ENCODE results near the gene SLIT3. TPM values are rescaled to one million over a fixed set of nuclear protein-coding genes. Genes with fewer than 3 reads are reported as not detected.

The SLIT3 gene
- total RNA-seq, 2 experiments from 2014 or later = not detected

DNA sequence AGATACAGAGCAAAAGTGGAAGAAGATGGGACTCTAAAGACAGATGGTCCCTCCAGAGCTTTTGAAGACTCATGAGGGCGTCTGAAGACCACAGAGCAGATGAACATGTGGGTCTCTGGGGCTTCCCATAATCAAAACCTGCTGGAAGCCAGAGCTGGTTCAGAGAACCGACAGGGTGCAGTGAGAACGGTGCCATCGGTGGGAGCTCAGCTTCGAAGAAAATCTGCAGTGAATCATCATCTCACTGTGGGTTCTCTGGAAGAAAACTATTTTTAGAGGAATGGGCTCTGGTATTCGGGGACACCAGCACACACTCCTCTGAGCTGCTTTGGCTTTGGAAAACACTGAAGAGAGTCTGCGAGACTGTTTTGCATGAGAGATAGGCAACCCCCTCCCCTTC, 499.4 kb downstream of the SLIT3 start:
- no peaks in the 10 kb centered on the region for H3K9me3 Mint-ChIP-seq
- no peak for ATAC-seq (ENCODE audit: poor library complexity)
- intact Hi-C loops (cut with DNase I, micrococcal nuclease) = no loop called here
- no peak overlapping the region for H3K27ac ChIP-seq (ENCODE audit: low read depth in 1 of 2, low read length in 2 of 2)
- H3K4me1 ChIP-seq (ENCODE audit: insufficient read depth, low read length) = no peaks in the 10 kb centered on the region
- H3K27ac Mint-ChIP-seq = no peak overlapping the region
- POLR2A ChIA-PET = interaction anchor here (0.6 kb wide), 1 partner anchor 13 kb away, joined by 3 read pairs; no protein-coding TSS in a partner anchor
- no peak overlapping the region for H3K4me3 Mint-ChIP-seq
- no peaks in the 10 kb centered on the region for H3K4me1 Mint-ChIP-seq (ENCODE audit: low read depth)
- CTCF ChIA-PET = no interaction called here
- H3K4me3 ChIP-seq (ENCODE audit: low read length) = no peak overlapping the region
- H3K9me3 ChIP-seq (ENCODE audit: control insufficient read depth in 1 of 2, insufficient read depth in 1 of 2, low read length in 2 of 2) = no peaks in the 10 kb centered on the region
- H3K36me3 Mint-ChIP-seq (ENCODE audit: low read depth) = no peaks in the 10 kb centered on the region
- no peaks in the 10 kb centered on the region for H3K27me3 ChIP-seq (ENCODE audit: control insufficient read depth in 1 of 2, insufficient read depth in 2 of 2, low read length in 2 of 2)
- H3K27me3 Mint-ChIP-seq = no peaks in the 10 kb centered on the region
- DNase-seq = no peak
- TF ChIP-seq, protein P1, sequence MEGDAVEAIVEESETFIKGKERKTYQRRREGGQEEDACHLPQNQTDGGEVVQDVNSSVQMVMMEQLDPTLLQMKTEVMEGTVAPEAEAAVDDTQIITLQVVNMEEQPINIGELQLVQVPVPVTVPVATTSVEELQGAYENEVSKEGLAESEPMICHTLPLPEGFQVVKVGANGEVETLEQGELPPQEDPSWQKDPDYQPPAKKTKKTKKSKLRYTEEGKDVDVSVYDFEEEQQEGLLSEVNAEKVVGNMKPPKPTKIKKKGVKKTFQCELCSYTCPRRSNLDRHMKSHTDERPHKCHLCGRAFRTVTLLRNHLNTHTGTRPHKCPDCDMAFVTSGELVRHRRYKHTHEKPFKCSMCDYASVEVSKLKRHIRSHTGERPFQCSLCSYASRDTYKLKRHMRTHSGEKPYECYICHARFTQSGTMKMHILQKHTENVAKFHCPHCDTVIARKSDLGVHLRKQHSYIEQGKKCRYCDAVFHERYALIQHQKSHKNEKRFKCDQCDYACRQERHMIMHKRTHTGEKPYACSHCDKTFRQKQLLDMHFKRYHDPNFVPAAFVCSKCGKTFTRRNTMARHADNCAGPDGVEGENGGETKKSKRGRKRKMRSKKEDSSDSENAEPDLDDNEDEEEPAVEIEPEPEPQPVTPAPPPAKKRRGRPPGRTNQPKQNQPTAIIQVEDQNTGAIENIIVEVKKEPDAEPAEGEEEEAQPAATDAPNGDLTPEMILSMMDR (IDR thresholded peaks at IDR 0.05) = no peak
- no peaks in the 10 kb centered on the region for H3K36me3 ChIP-seq (ENCODE audit: insufficient read depth, low read length)

DNA sequence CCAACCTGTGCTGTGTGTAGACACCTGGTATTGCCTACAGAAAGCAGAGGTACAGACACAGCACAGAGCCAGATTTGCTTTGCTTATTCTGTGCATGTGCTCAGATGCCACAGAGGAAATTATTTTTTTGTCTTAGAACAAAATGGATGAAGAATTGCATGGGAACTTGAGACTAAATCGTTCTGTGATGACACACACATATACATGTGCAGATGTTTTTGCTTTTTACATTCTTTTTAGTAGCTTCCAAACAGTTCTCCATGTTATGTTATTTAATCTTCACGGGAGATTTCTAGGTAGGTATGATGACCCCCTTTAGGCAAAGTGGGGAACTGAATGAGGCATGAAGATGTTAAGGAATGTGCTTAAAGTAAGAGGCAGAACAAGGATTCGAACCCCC, 500.2 kb downstream of the SLIT3 start:
- no peak overlapping the region for H3K4me3 Mint-ChIP-seq
- ChIA-PET CTCF (no interaction called here), POLR2A (no interaction called here)
- no peak for DNase-seq
- H3K27me3 ChIP-seq (ENCODE audit: control insufficient read depth in 1 of 2, insufficient read depth in 2 of 2, low read length in 2 of 2) = no peaks in the 10 kb centered on the region
- no peaks in the 10 kb centered on the region for H3K9me3 ChIP-seq (ENCODE audit: control insufficient read depth in 1 of 2, insufficient read depth in 1 of 2, low read length in 2 of 2)
- H3K27ac ChIP-seq (ENCODE audit: low read depth in 1 of 2, low read length in 2 of 2) = no peak overlapping the region
- no peaks in the 10 kb centered on the region for H3K36me3 Mint-ChIP-seq (ENCODE audit: low read depth)
- no peak overlapping the region for H3K4me3 ChIP-seq (ENCODE audit: low read length)
- no peaks in the 10 kb centered on the region for H3K36me3 ChIP-seq (ENCODE audit: insufficient read depth, low read length)
- no peaks in the 10 kb centered on the region for H3K4me1 Mint-ChIP-seq (ENCODE audit: low read depth)
- TF ChIP-seq, protein P1 (IDR thresholded peaks at IDR 0.05) = no peak
- H3K4me1 ChIP-seq (ENCODE audit: insufficient read depth, low read length) = no peaks in the 10 kb centered on the region
- H3K27ac Mint-ChIP-seq = no peak overlapping the region
- no peaks in the 10 kb centered on the region for H3K9me3 Mint-ChIP-seq
- intact Hi-C loops (cut with DNase I, micrococcal nuclease) = no loop called here
- no peaks in the 10 kb centered on the region for H3K27me3 Mint-ChIP-seq
- no peak for ATAC-seq (ENCODE audit: poor library complexity)

DNA sequence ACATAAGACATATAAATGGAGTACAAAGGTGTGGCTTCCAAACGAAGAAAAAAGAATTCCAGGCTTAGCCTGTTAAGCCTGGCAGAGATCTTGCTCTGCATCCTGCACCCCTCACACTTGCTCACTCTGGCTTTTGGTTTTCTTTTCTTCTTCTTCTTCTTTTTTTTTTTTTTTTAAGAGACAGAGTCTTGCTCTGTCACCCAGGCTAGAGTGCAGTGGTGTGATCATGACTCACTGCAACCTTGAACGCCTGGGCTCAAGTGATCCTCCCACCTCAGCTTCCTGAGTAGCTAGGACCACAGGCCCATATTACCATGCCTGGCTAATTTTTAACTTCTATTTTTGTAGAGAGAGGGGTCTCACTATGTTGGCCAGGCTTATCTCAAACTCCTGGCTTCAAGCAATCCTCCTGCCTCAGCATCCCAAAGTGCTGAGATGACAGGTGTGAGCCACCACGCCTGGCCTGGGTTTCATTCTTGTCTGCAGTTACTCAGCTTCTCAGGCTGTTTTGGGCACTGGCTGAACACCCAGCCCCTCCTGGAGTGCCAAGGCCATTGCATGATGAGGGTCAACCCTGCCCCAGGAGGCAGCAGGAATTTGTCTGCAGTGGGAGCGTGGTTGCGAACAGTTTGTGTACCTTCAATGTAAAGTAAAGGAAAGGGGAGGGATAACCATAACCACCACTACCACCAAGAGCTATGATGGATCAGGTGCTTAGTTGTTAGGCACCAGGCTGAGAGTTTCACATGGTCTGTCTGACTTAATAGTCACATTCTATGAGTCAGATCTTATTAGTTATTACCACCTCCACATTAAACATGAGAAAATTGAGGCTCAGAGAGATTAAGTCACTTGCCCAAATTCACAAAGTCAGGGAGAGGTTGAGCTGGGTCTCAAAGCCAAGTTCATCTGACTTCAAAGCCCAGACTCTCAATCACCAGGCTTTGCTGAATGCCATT, 502.6 kb downstream of the SLIT3 start:
- no peak overlapping the region for H3K27ac ChIP-seq (ENCODE audit: low read depth in 1 of 2, low read length in 2 of 2)
- no peaks in the 10 kb centered on the region for H3K36me3 ChIP-seq (ENCODE audit: insufficient read depth, low read length)
- no peaks in the 10 kb centered on the region for H3K36me3 Mint-ChIP-seq (ENCODE audit: low read depth)
- no peaks in the 10 kb centered on the region for H3K9me3 ChIP-seq (ENCODE audit: control insufficient read depth in 1 of 2, insufficient read depth in 1 of 2, low read length in 2 of 2)
- ChIA-PET CTCF (no interaction called here), POLR2A (no interaction called here)
- no peak overlapping the region for H3K27ac Mint-ChIP-seq
- no peak for DNase-seq
- no peaks in the 10 kb centered on the region for H3K9me3 Mint-ChIP-seq
- ATAC-seq (ENCODE audit: poor library complexity) = no peak
- no peak overlapping the region for H3K4me3 Mint-ChIP-seq
- TF ChIP-seq, protein P1 (IDR thresholded peaks at IDR 0.05) = no peak
- no peaks in the 10 kb centered on the region for H3K27me3 Mint-ChIP-seq
- no peaks in the 10 kb centered on the region for H3K4me1 Mint-ChIP-seq (ENCODE audit: low read depth)
- no peaks in the 10 kb centered on the region for H3K4me1 ChIP-seq (ENCODE audit: insufficient read depth, low read length)
- no peak overlapping the region for H3K4me3 ChIP-seq (ENCODE audit: low read length)
- peaks cover 0 to 2% of the 10 kb centered on the region in 2 experiments for H3K27me3 ChIP-seq (ENCODE audit: control insufficient read depth in 1 of 2, insufficient read depth in 2 of 2, low read length in 2 of 2)
- intact Hi-C loops (cut with DNase I, micrococcal nuclease) = no loop called here
